ENCODE measurements around the gene FBXL20. TPM values are rescaled to one million over a fixed set of nuclear protein-coding genes. Genes with fewer than 3 reads are reported as not detected.

The FBXL20 gene
- total and polyA plus RNA-seq, 4 donors: 1.6 to 8.4 (median 5.2) TPM

GRCh38 chr17:39328815-39329214 lies 72.6 kb downstream of the FBXL20 start:
- H3K4me1 ChIP-seq (ENCODE audit: control insufficient read depth in 4 of 4, insufficient read depth in 4 of 4, low read length in 3 of 4): peaks cover 3 to 18% (median 13%) of the 10 kb centered on the region in 4 donors
- H3K9me3 ChIP-seq (ENCODE audit: control insufficient read depth in 4 of 4, low read length in 3 of 4): no peaks in the 10 kb centered on the region
- H3K4me3 ChIP-seq (ENCODE audit: low read depth in 1 of 3, low read length in 3 of 3): no peak overlapping the region
- no peaks in the 10 kb centered on the region for H3K27me3 ChIP-seq (ENCODE audit: control insufficient read depth in 4 of 4, insufficient read depth in 4 of 4, low read length in 3 of 4)
- WGBS: 74% methylated on average over 1 of the region's 1 CpG
- TF ChIP-seq ZBTB33 (IDR thresholded peaks at IDR 0.05): no peak
- H3K36me3 ChIP-seq (ENCODE audit: control insufficient read depth in 4 of 4, insufficient read depth in 3 of 4, low read depth in 1 of 4, low read length in 3 of 4): no peaks in the 10 kb centered on the region
- no peak overlapping the region for H3K27ac ChIP-seq (ENCODE audit: low read depth in 1 of 2, low read length in 2 of 2)
- no peak overlapping the region for H3K9ac ChIP-seq (ENCODE audit: low read depth in 1 of 2, low read length in 2 of 2)
- DNase-seq (ENCODE audit: low spot score): no peak

- Histone ChIP-seq H3K27ac (ENCODE audit: low read depth in 1 of 2, low read length in 2 of 2) (no peak overlapping the region), H3K27me3 (ENCODE audit: control insufficient read depth in 4 of 4, insufficient read depth in 4 of 4, low read length in 3 of 4) (no peaks in the 10 kb centered on the region), H3K9me3 (ENCODE audit: control insufficient read depth in 4 of 4, low read length in 3 of 4) (no peaks in the 10 kb centered on the region), H3K4me3 (ENCODE audit: low read depth in 1 of 3, low read length in 3 of 3) (no peak overlapping the region), H3K36me3 (ENCODE audit: control insufficient read depth in 4 of 4, insufficient read depth in 3 of 4, low read depth in 1 of 4, low read length in 3 of 4) (no peaks in the 10 kb centered on the region), H3K9ac (ENCODE audit: low read depth in 1 of 2, low read length in 2 of 2) (no peak overlapping the region), H3K4me1 (ENCODE audit: control insufficient read depth in 4 of 4, insufficient read depth in 4 of 4, low read length in 3 of 4) (peaks cover 3 to 18% (median 13%) of the 10 kb centered on the region in 4 donors)
- no peak for DNase-seq (ENCODE audit: low spot score)
- TF ChIP-seq YY1 (IDR thresholded peaks at IDR 0.05) (no peak), RAD21 (IDR thresholded peaks at IDR 0.05) (no peak), ATF3 (IDR thresholded peaks at IDR 0.05) (no peak), REST (IDR thresholded peaks at IDR 0.05) (no peak), JUND (IDR thresholded peaks at IDR 0.05) (no peak), NR2F2 (IDR thresholded peaks at IDR 0.05) (no peak), ZBTB33 (IDR thresholded peaks at IDR 0.05) (no peak), GABPA (IDR thresholded peaks at IDR 0.05 in 1 of 2, conservative IDR thresholded peaks at IDR 0.05 in 1 of 2) (no peak), FOXA2 (IDR thresholded peaks at IDR 0.05) (no peak), TAF1 (conservative IDR thresholded peaks at IDR 0.05) (no peak)
- WGBS: 94% methylated on average over 4 of the region's 4 CpGs
Measured at GRCh38 chr17:39327109-39327508, 74.3 kb downstream of the FBXL20 start.

All from liver (tissue), 9 donors.